ENCODE results near the gene MYRF.

DNA sequence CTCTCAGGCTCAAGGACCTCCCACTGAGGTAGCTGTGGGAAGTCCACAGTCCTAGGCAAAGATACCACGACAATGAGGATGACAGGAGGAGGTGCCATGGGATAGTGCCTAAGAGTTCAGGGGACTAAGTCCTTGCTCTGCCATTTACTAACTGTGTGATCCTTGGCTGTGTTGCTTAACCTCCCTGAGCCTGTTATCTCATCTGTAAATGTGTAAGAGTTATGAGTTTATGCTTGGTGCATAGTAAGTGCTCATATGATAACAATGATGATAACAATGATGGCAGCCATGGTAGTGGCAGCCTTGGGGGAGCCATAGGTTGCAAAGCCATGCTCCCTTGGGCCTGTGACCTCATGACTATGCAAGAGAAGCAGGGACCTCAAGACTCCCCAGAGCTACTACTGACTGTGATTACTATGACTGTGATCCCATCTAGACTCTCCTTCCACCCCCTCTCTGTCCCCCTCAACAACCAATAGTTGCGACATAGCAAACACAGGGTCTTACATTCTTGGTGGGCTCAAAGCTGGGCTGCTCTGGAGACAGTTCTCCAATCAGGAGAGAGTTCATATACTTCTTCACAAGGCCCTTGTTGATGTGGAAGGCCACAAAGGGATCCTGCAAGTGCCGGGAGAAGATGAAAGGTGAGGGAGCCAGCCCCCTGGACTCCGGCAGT, 60.4 kb downstream of the MYRF start:
- TF ChIP-seq POLR2A (IDR thresholded peaks at IDR 0.05; ENCODE audit: low read length) (peak; percentile 39), GATA1 (IDR thresholded peaks at IDR 0.05; ENCODE audit: low read depth, low read length) (no peak)

Measured in erythroblast (primary cell).